Stimulated activated naive B cell treated with anti-CD40 and anti-IgM and Interleukin-4, amounts not matched to agents 10 μg/mL and 1 μg/mL and 100 μg/mL, for 72 hours (primary cell): ENCODE measurements around the gene SLC6A6.
A peak's percentile ranks its signal among the peaks of the same experiment; 100 is the strongest.

ENCODE experiments used
- ATAC-seq, 2 donors: fragments of 150-1000 bp; cut with Tn5 transposase; replicated peaks; 2 replicates each; pipeline ENCODE4 v1.10.0; 2021; ENCODE audit warnings: moderate library complexity in 1 of 2
- DNase-seq: peaks from one replicate; pipeline ENCODE4 v3.0.0; 2021
- H3K27ac Mint-ChIP-seq: one replicate; pipeline ENCODE4 v1.8.0; 2022; ENCODE audit warnings: mild to moderate bottlenecking, mixed read lengths
- H3K27me3 Mint-ChIP-seq, 2 donors: one replicate each; pipeline ENCODE4 v1.8.0; 2022; ENCODE audit warnings: mixed read lengths in 2 of 2
- H3K36me3 Mint-ChIP-seq, 2 donors: one replicate each; pipeline ENCODE4 v1.8.0; 2022; ENCODE audit warnings: mixed read lengths in 2 of 2, mild to moderate bottlenecking in 1 of 2
- H3K4me1 Mint-ChIP-seq, 2 donors: one replicate each; pipeline ENCODE4 v1.8.0; 2022; ENCODE audit warnings: mixed read lengths in 2 of 2, mild to moderate bottlenecking in 1 of 2
- H3K4me3 Mint-ChIP-seq, 2 donors: one replicate each; pipeline ENCODE4 v1.8.0; 2022; ENCODE audit warnings: mild to moderate bottlenecking in 2 of 2, mixed read lengths in 2 of 2, moderate library complexity in 1 of 2
- H3K9me3 Mint-ChIP-seq, 2 donors: one replicate each; pipeline ENCODE4 v1.8.0; 2022; ENCODE audit warnings: mixed read lengths in 2 of 2, mild to moderate bottlenecking in 1 of 2

SLC6A6 gene

DNA sequence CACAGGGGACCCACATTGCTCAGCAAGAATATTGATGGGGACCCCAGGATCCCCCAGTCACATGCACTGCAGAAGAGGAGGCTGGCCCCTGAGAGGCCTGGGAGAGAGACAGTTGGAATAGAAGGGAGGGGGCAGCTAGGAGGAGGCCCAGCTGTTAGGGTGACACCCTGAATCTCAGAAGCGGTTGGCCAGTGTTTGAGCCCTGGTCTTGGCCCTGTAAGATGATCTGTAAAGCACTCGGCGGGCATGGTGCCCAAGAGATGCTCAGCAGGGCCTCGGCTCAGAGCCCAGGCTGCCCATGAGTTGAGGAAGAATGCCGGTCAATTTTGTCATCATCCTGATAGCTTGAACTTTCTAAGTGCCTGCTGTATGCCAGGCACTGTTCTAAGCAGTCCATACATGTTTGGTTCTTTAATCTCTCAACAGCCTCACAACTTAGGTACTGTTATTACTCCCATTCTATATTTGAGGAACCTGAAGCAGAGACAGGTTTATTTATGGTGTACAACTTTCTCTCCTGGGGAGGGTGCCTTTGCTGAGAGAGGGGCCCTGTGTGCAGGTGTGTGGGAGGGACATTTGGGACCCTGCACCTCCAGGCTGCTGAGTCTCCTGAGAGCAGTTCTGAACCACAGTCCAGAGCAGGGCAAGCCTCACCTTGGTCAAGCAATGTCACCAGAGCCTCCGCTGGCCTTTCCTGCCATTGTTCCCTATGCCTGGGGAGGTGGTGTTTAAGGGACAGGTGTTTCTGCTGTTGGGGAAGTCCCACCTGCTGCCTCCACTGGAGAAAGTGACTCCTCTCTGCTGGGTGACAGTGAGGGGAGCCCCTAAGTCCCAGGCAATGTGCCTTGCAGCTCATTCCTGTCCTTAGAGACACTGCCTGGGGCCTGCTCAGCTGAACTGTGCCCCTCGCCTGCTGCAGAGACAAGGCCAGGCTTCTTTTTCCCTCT lies 26.0 kb downstream of the SLC6A6 start:
- H3K4me1 Mint-ChIP-seq = peaks cover 85 to 98% of the 10 kb centered on the region in 2 donors
- H3K9me3 Mint-ChIP-seq = no peaks in the 10 kb centered on the region
- peak overlapping the region; percentile 91 for H3K27ac Mint-ChIP-seq
- H3K27me3 Mint-ChIP-seq = no peaks in the 10 kb centered on the region
- DNase-seq (peak; percentile 69), ATAC-seq (peak; percentile 22 to 23)
- H3K4me3 Mint-ChIP-seq = peak overlapping the region; percentile 50 to 56
- H3K36me3 Mint-ChIP-seq = peaks cover 3 to 28% of the 10 kb centered on the region in 2 donors

DNA sequence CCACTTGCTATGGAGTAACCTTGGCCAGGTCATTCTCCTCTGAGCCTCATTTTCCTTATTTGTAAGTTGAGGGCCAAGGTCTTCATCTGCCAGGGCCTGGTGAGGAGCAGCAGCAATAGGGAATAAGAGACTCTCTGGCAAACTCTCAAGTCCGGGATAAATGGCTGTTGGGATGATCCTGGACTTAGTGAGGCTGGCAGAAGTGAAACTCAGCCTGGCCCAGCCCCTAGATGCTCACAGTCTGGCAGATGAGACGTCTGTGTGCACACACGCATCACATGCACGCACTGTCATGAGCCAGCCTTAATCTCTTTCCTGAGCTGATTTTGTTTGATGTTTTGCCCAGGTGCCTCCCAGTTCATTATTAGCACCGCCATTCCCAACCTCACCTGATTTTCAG lies 26.8 kb downstream of the SLC6A6 start:
- DNase-seq = no peak
- peak overlapping the region; percentile 50 to 56 for H3K4me3 Mint-ChIP-seq
- no peak for ATAC-seq
- H3K27me3 Mint-ChIP-seq = no peaks in the 10 kb centered on the region
- peak overlapping the region; percentile 91 for H3K27ac Mint-ChIP-seq
- peaks cover 81 to 98% of the 10 kb centered on the region in 2 donors for H3K4me1 Mint-ChIP-seq
- H3K36me3 Mint-ChIP-seq = peaks cover 3 to 25% of the 10 kb centered on the region in 2 donors
- no peaks in the 10 kb centered on the region for H3K9me3 Mint-ChIP-seq

DNA sequence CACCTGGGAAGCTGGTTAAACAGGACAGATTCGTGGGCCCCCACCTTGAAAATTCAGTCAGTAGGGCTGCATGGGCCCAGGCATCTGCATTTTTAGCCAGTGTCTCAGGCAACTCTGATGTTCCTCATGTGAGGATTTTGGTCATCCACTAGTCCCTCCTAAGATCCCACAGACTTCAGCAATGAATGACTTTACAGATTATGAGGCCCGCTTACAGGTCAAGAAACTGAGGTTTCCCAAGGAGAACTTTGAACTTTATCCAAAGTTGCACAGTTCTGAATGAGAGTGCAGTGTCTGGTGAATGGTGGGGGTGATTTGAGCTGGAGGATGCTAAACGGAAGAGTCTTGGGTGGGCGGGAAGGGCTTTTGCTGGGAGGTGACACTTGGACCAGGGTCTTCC lies 27.2 kb downstream of the SLC6A6 start:
- DNase-seq (no peak), ATAC-seq (no peak)
- Mint-ChIP-seq H3K9me3 (no peaks in the 10 kb centered on the region), H3K4me3 (peak overlapping the region in 1 of 2 donors; percentile 6), H3K36me3 (peaks cover 5 to 25% of the 10 kb centered on the region in 2 donors), H3K4me1 (peaks cover 81 to 98% of the 10 kb centered on the region in 2 donors), H3K27me3 (no peaks in the 10 kb centered on the region), H3K27ac (peak overlapping the region; percentile 91)

DNA sequence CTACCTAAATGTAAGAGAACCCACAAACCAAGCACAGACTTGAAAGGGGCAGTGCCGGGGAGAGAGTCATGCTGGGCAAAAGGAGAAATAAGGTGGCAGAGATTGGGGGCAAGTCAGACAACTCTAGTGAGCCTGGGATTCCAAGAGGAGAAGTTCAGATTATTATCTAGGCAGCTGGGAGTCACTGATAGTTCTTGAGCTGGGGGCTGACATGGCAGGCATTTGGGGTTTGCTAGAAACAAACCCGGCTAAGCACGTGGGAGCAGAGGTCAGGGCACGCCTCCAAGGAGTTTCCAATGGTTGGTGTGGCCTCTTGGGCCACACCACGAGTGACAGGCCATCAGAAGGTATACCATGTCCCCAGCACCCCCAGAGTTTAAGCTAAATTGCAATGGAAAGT lies 27.6 kb downstream of the SLC6A6 start:
- DNase-seq = no peak
- Mint-ChIP-seq H3K36me3 (peaks cover 9 to 25% of the 10 kb centered on the region in 2 donors), H3K4me1 (peaks cover 81 to 98% of the 10 kb centered on the region in 2 donors), H3K9me3 (no peaks in the 10 kb centered on the region), H3K4me3 (peak overlapping the region in 1 of 2 donors; percentile 44), H3K27me3 (no peaks in the 10 kb centered on the region), H3K27ac (peak overlapping the region; percentile 91)
- no peak for ATAC-seq

DNA sequence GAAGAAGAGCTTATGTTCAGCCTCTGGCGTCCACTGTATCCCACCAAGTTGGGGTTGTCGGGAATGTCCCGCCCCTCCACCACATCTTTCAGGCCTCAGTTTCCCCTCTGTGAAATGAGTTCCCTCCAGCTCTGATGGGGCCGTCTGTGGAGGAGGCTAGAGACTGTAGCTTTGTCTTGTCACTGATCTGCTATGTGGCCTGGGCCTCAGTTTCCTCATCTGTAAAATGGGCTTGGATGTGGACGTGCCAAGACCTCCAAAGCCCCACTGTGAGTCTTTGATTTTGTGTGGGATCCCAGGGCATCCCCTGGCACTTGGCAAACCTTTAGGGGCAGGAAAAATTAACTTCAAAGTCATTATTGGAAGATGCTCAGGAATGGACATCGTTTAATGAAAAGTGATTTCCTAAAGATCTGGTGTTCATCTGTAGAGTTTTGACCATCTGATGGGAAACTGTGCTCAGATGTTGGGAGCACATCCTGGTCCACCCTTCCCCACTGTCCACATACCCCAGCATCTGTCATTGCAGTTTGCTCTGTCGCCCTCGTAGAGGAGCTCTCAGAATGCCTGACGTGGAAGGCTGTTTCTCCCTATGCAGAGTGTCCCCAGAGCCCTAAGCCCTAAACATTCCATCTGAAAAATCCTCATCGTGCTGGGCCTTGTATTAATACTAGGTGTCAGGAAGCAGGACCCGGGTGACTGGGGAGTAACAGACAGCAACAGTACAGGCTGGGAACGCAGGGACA lies 28.5 kb downstream of the SLC6A6 start:
- ATAC-seq = no peak
- Mint-ChIP-seq H3K4me1 (peaks cover 76 to 98% of the 10 kb centered on the region in 2 donors), H3K9me3 (no peaks in the 10 kb centered on the region), H3K36me3 (peaks cover 9 to 24% of the 10 kb centered on the region in 2 donors), H3K27ac (peak overlapping the region; percentile 89), H3K27me3 (no peaks in the 10 kb centered on the region), H3K4me3 (peak overlapping the region; percentile 23 to 76)
- no peak for DNase-seq

DNA sequence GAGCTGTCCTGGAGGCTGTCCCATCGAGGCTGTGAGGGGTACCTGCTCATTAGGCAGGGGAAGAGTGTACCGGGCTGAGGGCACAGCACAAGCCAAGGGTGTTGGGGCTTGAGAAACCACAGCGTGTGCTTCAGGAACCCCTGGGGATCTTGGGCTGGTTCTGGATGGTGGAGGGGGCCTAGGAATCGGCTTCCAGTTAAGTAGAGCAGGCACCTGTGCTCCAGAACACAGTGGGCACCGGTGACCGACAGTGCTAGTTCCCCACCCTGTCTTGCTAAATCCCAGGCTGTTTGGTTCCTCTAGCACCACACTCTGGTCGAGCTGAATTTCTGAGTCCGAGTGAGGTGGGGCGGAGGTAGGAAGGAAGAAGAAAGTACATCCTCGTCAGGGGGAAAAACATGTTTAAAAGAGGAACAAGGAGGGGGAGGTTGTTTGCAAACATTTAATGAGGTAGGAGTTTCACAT lies 29.1 kb downstream of the SLC6A6 start:
- Mint-ChIP-seq H3K27ac (peak overlapping the region; percentile 89), H3K27me3 (no peaks in the 10 kb centered on the region), H3K4me1 (peaks cover 71 to 93% of the 10 kb centered on the region in 2 donors), H3K4me3 (peak overlapping the region; percentile 23 to 76), H3K36me3 (peaks cover 7 to 18% of the 10 kb centered on the region in 2 donors), H3K9me3 (no peaks in the 10 kb centered on the region)
- no peak for DNase-seq
- peak; percentile 1 to 38 for ATAC-seq

DNA sequence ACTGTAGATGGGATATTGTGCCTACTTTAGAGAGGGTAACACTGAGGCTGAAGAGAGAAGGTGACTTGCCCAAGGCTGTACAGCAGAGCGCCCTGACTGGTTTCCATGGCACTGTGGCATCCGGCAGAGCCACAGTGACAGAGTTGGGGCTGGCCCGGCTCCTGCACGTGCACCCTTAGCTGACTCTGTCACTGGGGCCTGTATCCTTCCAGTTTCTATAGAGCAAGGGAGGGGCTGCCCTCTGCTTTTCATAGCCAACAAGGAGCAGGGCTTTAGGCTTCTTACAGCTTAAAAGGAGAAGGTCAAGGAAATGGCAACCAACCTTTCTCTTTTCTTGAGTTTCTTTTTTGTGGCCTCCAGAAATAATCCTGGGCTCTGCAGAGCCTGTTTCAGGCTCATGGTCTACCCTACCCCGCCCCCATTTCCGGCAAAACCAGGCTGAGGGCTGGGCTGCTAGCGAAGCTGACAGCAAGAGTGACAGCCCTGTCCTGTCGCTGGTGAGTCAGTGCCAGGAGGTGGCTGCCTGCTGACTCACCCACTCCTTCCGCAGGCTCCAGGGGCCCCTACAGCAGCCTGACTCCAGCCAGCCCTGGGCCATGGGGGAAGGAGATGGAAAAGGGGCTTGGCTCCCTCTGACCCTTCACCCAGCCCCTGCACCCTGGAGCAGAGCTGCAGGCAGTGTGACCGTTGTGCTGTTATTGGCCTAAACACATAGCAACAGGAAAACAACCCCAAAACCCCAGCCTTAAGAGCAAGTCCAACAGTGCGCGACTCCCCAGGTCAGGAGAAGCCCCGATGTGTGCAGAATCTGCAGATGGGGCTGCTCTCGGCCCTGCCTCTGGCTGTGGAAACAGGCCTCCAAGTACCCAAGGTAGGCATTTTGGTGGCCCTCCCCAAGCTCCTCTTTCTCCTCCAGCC lies 29.8 kb downstream of the SLC6A6 start:
- DNase-seq (peak; percentile 93), ATAC-seq (peak; percentile 80 to 84)
- Mint-ChIP-seq H3K4me3 (peak overlapping the region; percentile 62 to 76), H3K4me1 (peaks cover 68 to 93% of the 10 kb centered on the region in 2 donors), H3K9me3 (no peaks in the 10 kb centered on the region), H3K27ac (peak overlapping the region; percentile 89), H3K36me3 (peaks cover 11 to 20% of the 10 kb centered on the region in 2 donors), H3K27me3 (no peaks in the 10 kb centered on the region)

DNA sequence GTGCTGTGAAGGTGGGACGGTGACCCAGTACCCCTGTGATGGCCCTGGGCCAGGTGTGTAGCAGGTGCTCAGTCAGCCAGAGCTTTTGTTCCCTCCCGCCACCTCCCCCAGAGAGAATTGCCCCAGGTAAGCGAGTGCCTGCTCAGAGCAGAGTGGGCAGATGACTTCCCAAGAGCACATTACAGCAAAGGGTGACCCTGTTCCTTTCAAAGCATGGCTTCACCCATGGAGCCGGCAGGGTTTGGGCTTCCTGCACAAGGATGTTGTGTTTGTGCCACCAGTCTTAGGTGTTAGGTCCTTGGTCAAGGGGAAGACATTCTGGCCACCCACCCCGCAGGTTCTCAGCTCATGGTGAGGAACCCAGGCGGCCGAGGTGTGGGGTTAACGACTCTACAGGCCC lies 30.7 kb downstream of the SLC6A6 start:
- Mint-ChIP-seq H3K4me3 (peak overlapping the region; percentile 62 to 68), H3K27me3 (no peaks in the 10 kb centered on the region), H3K36me3 (peaks cover 9 to 12% of the 10 kb centered on the region in 2 donors), H3K4me1 (peaks cover 59 to 84% of the 10 kb centered on the region in 2 donors), H3K27ac (peak overlapping the region; percentile 89), H3K9me3 (no peaks in the 10 kb centered on the region)
- ATAC-seq = no peak
- no peak for DNase-seq

DNA sequence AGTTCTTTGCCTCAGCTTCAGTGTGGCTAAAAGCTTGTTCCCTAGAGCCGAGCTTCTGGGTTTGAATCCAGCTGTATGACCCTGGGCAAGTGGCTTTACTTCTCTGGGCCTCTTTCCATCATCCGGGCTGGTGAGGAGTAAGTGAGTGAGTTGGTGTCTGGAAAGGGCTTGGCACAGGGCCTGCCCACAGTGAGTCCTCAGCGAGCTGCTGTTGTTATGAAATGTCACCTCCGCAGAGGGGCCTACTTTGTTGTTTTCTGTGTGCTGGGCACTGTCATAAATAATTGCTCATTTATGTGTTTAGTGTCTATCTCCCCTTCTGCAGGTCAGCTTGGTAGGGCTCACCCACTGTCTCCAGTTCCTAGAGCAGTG lies 31.7 kb downstream of the SLC6A6 start:
- Mint-ChIP-seq H3K4me3 (peak overlapping the region; percentile 50 to 64), H3K4me1 (peaks cover 53 to 84% of the 10 kb centered on the region in 2 donors), H3K27me3 (no peaks in the 10 kb centered on the region), H3K9me3 (no peaks in the 10 kb centered on the region), H3K36me3 (peaks cover 9 to 12% of the 10 kb centered on the region in 2 donors), H3K27ac (peak overlapping the region; percentile 93)
- no peak for ATAC-seq
- no peak for DNase-seq

DNA sequence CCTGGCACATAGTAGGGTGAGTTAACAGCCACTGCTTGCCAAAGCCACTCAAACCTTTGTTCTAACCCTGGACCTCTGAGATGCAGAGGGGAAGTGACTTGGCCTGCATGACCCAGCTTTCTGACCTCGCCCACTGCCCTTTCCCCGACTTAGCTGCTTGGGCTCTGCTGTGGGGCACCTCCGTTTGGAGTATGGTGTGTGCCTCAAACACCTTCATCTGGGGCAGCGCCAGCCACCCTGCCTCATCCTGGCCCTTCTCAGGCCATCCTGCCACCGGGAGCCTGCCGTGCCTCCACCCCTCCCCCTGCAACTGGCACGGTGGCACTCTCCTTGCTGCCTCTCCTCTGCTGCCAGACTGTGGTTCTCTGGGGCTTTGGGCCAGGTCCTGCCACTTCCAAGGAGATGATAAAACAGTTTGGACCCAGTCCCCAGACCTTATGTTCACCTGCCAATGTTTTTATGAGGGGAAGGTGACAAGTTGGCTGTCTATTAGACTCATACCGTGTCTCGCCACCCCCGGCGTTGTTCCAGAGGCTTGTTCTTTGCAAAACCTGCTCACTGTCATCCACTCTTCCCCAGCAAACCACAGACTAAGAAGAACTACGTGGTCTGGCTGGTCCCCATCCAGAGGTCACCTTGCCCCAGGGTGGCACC lies 32.2 kb downstream of the SLC6A6 start:
- Mint-ChIP-seq H3K27ac (peak overlapping the region; percentile 93), H3K4me3 (peak overlapping the region; percentile 50 to 64), H3K27me3 (no peaks in the 10 kb centered on the region), H3K4me1 (peaks cover 53 to 84% of the 10 kb centered on the region in 2 donors), H3K9me3 (no peaks in the 10 kb centered on the region), H3K36me3 (peaks cover 9% of the 10 kb centered on the region in 2 donors)
- no peak for ATAC-seq
- no peak for DNase-seq

DNA sequence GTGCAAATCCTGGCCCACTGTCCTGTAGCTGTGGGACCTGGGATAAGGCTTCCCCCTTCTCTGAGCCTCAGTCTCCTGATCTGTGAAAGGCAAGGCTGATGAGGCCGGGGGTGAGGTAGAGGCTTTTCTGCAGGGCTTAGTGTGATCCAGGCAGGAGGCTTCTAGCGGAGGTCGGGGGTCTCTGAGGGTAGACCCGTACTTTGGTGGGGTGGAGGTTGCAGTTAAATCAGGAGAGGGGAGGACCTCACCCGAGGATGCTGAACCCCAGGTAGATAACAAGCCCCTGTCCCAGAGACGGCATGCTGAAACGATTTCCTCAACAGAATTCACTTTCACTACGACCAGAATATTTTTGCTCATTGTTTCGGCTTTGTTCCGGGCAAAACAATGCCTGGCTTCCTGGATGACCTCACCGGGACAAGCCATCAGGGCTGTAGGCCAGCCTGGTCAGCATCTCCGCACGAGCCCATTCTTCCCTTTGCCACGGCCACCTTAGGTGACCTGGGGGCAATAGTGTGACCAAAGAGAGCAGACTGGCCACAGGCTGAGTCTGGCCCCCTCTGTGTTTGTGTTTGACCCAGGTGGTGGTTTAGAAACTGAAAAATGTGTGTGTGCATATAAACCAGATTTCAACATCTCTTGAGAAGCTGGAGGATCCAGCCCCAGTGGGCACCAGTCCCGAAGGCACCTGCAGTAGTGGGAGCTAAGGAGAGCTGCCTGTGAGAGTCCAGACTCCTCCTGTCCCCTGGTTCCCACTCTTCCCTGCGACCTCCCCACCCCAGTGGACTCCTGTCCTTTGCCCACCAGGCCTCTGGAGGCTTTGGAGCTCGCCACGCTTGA lies 33.0 kb downstream of the SLC6A6 start:
- no peaks in the 10 kb centered on the region for H3K9me3 Mint-ChIP-seq
- peaks cover 8 to 9% of the 10 kb centered on the region in 2 donors for H3K36me3 Mint-ChIP-seq
- H3K4me3 Mint-ChIP-seq = peak overlapping the region in 1 of 2 donors; percentile 64
- no peaks in the 10 kb centered on the region for H3K27me3 Mint-ChIP-seq
- H3K4me1 Mint-ChIP-seq = peaks cover 55 to 84% of the 10 kb centered on the region in 2 donors
- no peak for ATAC-seq
- no peak for DNase-seq
- peak overlapping the region; percentile 93 for H3K27ac Mint-ChIP-seq

DNA sequence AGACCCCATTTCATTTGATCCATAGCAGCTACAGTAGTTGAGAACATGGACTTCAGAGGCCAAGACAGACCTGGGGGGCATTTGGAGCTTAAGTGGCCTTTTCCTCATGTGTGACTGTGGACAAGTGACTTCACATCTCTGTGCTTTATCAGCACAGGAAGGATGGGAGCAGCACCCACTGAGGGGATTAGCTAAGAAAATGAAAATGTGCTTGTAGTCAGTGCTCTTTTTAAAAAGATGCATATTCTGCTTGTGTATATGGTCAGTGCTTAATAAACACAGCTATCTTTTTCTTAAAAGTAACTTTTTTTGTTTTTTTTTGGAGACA lies 34.5 kb downstream of the SLC6A6 start:
- no peak overlapping the region for H3K4me3 Mint-ChIP-seq
- peaks cover 9 to 14% of the 10 kb centered on the region in 2 donors for H3K36me3 Mint-ChIP-seq
- ATAC-seq (no peak), DNase-seq (no peak)
- no peaks in the 10 kb centered on the region for H3K9me3 Mint-ChIP-seq
- peak overlapping the region; percentile 90 for H3K27ac Mint-ChIP-seq
- peaks cover 50 to 83% of the 10 kb centered on the region in 2 donors for H3K4me1 Mint-ChIP-seq
- H3K27me3 Mint-ChIP-seq = no peaks in the 10 kb centered on the region
